GM18517 (cell line): ENCODE results near the gene SKI.
"Not testable (repeated sequence)": the region's sequence is repeated elsewhere in the genome, so short reads cannot be mapped to it uniquely, and the experiment has no call there.

Experiments
- ATAC-seq: cut with Tn5 transposase; IDR thresholded peaks from one replicate; pipeline ENCODE4 v1.9.1; 2021; ENCODE audit warnings: mild to moderate bottlenecking, moderate library complexity; ENCODE audit not compliant: unreplicated experiment

Gene SKI

DNA sequence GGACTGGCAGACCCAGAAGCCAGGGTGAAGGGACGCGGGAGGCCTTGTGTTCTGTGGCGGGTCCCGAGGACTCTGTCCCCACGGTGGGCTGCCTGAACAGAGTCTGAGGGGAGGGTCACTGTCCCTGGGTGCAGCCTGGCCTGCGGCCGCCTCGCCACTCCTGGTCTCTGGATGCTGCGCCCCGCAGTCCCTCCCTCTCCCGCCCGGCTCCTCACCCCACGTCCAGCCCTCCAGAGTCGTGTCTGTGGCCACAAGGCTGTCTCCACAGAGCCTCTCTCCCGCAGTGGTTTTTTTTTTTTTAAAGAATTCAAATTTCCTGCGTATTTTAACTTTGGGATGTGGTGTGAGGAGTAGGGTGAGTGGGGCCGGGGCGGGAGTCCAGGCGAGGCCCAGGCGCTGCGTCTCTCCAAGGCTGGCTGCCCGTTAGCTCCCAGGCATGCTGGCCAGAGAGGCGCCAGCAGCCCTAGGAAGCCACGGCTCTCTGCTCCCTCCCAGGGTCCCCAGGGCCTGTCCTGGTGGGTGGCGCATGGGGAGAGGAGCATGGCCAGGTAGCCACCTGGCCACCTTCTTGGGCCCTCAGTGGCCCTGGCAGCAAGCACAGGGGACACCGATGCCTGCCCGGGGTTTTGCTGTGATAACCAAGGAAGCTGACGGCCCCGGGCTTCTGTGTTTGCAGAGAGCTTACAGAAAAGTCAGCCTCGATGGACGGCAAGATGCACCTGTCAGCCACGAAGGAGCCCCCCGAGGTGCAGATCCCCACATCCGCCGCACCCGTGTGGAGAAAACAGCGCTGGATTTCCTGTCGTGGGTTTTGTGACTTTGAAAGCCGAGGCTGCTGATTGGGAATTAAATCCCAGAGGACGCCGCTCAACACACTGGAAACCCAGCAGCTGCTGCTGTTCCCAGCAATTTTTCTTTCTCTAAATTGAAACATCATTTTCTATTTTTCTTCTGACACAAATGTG, 90.5 kb downstream of the SKI start:
- ATAC-seq = no peak

DNA sequence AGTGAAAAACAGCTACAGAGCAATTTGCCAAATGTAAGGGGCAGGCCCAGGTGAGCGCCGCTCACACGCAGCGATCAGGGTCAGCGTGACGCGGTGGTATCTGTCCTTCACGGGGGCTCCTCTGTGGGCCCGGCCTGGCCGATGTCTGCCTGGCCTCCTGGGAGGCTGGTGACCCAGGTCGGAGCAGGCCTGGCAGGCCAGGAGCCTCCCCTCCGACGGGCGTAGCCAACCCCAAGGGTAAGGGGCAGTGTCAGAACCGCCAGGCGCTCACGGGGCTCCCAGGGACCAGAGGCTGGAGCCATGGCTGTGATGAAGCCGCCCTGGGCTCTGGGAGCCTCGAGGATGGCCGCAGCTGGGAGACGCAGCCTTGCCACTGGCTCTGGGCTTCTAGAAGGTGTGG, 91.2 kb downstream of the SKI start:
- ATAC-seq = no peak

DNA sequence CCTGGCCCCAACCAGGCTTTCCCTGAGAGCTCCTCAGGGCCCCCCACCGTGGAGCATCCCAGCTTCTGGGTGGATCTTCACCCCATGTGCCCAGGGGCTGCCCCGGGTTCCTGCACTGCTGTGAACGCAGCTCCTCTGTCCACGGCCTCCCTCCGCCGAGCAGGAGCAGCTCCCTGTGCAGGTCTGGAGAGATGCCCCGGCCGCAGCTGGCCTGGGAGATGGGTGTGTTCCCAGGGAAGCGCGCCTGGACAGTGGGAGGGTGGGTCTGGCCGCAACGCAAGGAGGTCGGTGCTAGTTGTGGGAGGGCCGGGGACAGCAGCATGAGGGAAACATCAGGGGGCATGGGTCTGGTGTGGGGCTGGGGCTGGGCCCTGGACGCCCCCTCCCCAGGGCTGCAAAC, 91.9 kb downstream of the SKI start:
- no peak for ATAC-seq

DNA sequence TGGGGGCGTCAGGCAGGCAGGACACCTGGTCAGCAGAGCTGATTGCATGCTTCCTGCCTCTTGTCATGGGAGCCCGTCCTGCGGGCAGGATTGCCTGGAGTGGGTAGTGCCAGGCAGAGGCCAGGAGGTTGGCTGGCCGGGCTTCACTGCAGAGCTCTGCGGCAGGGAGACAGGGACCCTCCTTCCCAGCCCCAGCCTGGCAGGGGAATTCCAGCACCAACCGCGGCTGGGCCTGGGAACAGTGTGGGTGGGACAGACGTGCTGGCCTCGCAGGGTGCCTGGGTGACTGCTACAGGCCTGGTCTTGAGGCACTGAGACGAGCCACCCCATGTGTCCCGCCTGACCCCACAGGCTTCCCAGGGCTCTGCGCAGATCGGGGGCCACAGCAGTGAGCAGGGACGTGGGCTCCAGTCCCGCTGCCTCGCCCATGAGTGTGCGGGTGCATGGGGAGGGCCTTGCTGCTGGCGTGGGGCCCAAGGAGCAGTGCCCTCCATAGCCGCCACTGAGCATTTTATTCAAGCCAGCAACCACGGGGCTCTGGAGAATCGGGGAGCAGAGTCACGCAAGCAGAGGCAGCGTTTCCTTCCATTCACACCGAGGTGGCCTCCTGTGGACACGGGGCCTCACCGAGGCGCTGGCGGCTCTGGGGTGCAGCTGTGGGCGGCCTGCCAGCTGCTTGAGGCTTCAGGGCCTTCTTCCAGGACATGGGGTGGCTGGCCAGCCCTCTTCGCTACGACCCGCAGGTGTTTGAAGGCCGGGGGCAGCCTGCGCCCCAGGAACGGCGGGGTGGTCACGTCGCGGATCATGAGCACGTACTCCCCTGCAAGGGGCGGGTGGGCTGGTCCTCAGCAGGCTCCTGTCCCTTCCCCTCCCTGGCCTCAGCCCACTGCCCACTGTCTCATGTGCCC, 92.9 kb downstream of the SKI start:
- ATAC-seq = no peak

DNA sequence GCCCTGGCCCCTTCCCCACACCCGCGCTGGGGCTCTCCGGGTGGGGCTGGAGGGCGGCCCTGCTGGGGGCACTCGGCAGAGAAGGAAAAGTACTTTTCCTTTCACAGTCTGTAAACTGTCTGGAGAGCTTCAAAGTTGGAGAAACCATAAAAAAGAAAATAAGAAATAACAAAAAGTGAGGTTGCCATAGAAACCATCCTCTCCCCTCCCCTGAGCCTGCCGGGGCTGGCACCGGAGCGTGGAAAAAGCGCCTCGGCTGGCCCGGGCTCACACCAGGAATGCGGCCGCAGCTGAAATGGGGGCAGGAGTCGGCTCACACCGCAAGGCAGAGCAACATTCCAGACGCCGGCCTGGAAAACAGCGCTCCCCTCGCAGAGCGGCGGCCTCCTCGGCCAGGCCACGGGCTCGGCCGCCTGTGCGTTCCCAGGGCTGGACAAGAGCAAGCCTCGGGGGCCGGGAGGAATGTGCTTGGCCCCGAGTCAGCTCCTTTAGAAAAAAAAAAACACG, 94.0 kb downstream of the SKI start:
- ATAC-seq = no peak

DNA sequence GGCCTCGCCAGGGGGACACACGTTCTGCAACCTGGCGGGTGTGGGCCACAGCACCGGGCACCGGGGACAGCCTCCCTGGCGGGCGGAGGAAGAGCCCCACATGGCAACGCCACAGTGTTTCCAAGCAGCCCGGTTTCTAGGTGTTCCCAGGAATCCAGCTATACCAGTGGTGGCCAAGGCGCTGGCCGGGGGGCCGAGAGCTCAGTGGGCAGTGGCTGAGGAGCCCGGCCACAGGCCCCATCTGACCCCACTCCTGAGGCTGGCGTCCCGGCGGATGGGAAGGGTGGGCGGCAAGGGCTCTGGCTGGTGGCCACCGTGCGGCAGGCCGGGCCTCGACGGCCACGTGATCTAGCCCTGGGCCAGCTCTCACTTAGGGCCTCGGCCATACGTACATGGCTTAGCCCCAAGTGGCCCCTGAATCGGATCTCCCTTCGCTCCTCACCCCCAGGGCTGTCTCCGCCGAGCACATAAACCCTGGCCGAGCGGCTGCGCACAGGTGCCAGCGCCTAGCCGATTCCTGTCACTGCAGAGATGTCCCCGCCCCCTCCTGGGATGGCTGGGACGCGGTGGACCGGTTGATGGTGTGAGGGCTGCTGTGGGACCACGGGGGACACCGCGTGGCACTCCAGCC, 94.6 kb downstream of the SKI start:
- no peak for ATAC-seq

DNA sequence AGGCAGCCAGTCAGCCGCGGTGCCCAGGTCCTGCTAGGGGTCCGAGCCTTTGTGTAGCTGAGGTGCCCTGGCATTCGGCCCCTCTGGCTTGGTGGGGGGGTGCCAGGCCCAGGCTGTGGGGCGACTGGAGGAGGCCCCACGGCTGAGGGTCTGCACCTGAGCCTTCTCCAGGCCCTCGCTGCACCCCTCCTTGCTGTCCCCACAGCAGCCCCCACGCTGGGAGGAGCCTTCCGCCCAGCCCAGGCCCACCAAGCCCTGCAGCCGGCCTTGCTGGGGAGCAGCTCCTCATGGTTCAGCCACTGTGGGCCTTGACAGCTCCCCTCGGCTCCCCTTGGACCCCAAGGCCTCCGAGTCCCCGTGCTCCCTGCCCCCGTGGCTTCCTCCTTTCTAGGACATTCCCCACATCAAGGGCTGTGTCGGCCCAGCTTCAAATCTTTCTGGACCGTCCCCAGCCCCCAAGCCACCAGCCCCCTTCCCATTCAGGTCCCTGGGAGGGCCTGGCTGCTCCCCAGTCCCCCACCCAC, 95.4 kb downstream of the SKI start:
- ATAC-seq = no peak

DNA sequence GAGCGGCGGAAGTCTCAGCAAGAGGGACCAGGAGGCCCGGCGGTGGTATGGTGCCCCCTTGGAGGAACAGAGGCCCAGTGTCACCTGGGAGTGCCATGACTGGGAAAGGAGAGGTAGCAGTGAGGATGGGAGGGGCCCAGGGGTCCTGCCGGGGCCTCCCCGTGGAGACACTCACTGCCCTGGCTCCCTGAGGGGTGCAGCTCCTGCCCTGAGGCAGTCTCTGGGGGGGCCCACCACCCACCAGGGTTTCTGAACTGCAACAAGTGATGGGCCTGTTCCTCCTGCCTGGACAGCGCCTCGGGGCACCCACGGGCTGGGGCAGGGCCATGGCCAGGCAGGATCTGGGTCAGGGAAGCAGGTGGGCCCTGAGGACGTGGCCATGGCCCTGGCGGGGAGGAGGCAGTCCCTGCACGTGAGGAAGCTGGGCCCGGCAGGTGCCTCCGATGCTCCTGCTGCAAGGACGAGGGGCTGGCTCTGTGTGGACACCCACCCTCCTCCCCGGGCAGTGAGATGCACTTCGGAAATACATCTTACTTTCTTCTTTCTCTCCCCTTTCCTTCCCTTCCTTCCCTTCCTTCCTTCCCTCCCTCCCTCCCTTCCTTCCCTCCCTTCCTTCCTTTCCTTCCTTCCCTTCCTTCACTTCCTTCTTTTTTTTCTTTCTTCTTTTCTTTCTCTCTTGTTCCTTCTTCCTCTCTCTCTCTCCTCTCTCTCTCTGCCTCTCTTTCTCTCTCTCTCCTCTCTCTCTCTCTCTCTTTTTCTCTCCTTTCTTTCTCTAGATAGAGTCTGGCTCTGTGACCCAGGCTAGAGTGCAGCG, 96.6 kb downstream of the SKI start:
- ATAC-seq = no peak

DNA sequence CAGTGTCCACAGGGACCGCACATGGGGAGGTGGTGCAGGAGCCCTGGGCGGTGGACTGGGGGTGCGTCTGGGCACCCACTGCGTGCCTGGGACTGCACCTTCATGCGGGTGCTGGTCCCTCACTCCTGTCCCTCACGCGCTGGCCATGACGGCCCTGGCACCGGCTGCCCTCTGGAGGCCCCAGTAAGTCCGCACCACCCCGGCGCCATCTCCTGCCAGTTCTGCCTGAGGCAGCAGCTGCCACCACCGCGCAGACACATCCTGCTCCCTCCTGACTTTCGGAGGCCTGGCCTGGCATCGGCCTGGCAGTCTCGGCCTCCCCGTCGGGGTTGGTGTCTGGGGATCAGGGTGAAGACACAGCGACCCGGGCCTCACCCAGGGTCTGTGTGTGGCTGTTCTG, 98.4 kb downstream of the SKI start:
- no peak for ATAC-seq

DNA sequence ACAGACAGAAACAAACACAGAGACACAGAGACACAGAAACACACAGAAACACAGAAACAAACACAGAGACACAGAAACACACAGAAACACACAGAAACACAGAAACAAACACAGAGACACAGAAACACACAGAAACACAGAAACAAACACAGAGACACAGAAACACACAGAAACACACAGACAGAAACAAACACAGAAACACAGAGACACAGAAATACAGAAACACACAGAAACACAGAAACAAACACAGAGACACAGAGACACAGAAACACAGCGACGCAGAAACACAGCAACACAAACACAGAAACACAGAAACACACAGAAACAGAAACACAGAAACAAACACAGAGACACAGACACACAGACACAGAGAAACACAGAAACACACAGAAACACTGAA, 99.0 kb downstream of the SKI start:
- ATAC-seq = not testable (repeated sequence)

DNA sequence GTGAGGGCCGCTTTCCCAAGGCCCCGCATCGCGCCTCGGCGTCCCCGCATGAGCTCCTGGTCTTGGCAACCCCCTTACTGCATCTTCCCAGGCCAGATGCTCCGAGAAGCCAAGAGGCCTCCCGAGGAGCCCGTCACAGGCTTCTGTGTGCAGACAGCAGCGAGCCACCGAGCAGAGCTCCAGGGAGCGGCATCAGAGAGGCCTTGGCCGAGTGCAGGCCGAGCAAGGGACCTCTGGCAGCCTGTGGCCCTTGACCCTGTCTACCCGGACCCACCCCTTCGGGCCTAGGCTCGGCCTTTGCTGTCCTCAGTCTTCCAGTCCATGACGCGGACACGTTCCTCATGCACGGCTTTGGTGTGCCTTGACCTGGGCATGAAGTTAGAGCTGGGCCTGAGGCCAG, 99.7 kb downstream of the SKI start:
- no peak for ATAC-seq

DNA sequence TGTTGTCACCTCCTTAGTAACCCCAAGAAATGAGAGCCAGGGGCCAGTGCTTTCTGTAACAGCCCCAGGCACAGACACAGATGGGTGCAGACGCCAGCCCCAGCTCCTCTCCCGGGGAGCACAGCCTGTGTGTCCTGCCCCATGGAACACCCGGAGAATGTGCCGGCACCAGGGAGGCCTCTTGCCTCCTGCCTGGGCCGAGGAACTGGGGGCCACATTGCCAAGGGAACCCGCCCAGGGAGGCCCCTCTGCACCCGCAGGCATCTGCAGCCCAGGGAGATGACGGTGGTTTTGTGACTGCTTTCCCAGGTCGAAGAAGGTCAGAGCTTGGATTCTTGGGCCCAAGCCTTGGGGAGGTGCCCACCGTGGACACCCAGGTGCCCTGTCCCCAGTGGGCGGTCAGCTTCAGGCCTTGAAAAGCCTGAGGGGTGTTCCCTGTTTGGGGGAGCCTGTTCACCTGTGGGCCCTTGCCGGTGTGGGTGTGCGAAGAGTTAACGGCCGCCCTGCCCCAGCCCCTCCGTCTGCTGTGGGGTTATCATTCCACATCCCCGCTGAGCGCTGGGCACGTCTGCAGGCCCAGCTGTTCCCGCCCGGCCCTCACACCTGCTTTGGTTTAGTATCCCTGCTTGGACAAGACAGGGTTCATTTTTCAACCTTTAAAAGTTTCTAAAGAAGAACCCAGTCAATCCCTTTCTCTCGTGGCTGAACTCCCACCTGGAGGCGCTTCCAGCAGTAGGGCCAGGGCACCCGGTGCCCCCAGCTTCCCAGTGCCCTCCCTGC, 100.7 kb downstream of the SKI start:
- ATAC-seq = no peak

DNA sequence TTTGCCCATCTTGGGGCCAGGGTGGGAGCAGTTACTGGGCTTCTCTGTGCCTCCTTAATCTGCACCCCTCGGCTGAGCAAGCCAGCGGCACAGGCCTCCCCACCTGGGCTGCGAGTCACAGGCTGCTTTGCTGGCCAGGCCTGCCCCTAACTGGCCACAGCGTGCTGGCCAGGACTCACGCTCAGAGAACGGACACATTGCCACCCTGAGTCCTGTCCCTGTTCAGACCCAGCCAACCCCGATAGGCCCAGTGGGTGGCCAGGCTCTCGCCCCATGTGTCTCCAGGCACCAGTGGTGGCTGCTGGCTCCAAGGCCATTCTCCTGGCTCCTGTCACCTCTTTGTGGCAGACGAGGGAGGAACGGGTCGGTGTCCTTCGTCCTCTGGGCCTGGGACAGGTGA, 101.9 kb downstream of the SKI start:
- ATAC-seq = no peak

DNA sequence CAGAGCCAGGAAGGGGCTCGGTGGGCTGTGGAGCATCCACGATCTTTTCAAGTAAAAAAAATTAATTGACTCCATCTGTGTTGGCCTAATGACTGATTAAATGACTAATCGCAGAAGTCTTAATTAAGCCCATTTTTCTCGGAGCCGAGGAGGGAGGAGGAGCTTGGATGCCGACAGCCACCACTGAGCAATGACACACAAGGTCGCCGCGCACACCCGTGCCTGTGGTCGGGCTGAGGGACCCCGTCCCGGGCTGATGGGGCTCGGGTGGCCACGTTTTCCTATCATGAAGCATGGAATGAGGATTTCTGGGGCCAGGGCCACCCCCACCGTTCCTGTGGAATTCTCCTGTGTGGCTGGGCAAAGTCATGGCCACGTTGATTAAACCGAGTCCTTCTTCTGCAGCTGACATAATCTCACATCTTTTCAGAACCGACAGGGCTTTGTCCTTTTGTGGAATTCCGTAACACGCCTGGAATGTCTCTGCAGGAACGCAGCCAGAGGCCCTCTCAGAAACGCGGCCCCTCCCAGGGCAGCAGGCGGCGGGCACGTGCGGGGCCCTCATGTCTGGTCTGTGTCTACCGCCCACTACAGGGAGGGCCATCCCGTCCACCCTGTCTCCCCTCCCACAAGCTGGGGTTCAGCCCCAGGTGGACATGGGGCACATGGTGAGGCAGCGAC, 102.5 kb downstream of the SKI start:
- ATAC-seq = no peak

DNA sequence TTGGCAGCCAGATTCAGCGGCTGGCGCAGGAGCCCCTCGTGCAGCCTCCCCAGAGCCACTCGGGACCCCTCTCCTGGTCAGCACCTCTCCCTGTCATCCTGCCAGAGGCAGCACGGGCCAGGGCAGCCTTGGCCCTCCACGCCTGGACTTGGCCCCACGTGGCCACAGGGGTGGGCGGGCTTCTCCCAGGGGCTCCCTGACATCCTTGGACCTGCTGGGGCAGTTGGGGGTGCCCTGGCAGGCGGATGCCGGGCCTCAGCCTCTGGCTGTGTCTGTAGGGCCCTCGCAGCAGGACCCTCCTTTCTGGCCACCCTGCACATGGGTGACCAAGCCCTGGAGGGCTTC, 103.1 kb downstream of the SKI start:
- no peak for ATAC-seq

DNA sequence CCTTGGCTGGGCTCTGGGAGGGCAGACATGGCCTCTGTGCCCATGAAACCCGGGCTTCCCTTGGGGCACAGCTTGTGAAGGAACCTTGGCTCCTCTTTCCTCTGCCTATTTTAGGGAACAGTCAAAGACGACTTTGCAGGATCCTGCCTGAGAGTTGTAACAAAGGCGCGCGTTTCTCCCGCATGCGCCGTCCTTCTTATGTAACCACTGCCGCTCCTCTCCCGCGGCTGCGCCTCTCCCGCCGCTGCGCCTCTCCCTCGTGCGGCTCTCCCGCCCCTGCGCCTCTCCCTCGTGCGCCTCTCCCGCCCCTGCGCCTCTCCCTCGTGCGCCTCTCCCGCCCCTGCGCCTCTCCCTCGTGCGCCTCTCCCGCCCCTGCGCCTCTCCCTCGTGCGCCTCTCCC, 103.5 kb downstream of the SKI start:
- ATAC-seq = not testable (repeated sequence)

DNA sequence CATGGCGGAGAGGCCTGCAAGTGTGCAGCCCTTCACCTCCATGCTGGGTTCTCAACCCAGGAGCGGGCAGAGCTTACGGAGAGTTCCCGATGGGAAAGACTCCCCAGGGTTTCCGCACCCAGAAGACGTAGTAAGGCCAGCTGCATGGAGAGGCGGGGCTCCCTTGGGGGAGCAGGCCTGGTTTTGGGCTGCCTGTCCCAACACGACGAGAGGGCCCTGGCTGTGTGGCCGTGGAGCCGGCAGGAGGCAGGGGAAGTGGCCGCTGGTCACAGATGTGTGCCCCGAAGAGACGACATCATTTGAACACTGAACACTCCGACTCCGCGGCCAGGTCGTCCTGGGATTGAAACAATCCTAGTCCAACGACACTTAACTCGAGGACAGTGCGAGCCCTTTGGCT, 106.2 kb downstream of the SKI start:
- no peak for ATAC-seq

DNA sequence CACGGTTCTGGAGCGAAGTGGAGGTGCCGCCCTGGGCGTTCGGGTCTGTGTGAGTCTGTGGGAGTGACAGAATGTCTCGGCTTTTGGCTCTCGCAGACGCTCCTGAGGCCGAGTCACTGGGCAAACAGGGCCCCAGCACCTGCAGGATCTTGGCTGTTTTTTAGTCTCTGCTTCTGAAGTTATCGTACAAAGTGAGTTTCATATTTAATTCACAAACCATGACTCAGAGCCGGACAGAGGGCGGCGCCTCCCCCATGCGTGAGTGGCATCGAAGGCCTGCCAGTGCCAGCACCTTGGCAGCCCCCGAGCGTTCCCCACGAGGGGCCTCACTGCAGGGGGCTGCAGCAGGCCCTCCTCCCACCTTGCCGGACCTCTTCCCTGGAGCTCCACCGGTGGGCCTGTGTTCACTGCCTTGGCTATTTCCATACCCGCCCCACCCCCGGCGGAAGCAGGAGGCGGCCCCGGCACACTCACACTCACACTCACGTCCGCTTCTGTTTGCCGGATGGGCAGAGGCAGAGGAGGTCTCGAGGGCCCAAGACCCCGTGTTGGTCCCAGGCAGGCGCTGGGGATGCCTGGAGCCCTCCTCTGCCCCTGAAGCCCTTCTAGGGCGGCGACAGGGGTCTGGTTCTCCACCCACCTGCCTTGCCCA, 106.9 kb downstream of the SKI start:
- no peak for ATAC-seq
